T-helper 1 cell treated with Interleukin-12 subunit alpha and Interleukin-12 subunit beta and Interleukin-4 antibody, amounts not matched to agents 30 μg/mL and 1 μg/mL, for 36 hours (primary cell): ENCODE results near the gene TMA16.
"Not testable (repeated sequence)": the region's sequence is repeated elsewhere in the genome, so short reads cannot be mapped to it uniquely, and the experiment has no call there.

ENCODE experiments used
- H3K27ac Mint-ChIP-seq: one replicate; pipeline ENCODE4 v1.8.0; 2021; ENCODE audit warnings: mild to moderate bottlenecking, mixed read lengths
- H3K27me3 Mint-ChIP-seq: one replicate; pipeline ENCODE4 v1.8.0; 2021; ENCODE audit warnings: low read depth, mixed read lengths
- H3K36me3 Mint-ChIP-seq: one replicate; pipeline ENCODE4 v1.8.0; 2021; ENCODE audit warnings: low read depth, mixed read lengths
- H3K4me1 Mint-ChIP-seq: one replicate; pipeline ENCODE4 v1.8.0; 2021; ENCODE audit warnings: low read depth, mixed read lengths
- H3K4me3 Mint-ChIP-seq: one replicate; pipeline ENCODE4 v1.8.0; 2021; ENCODE audit warnings: mild to moderate bottlenecking, moderate library complexity, mixed read lengths
- H3K9me3 Mint-ChIP-seq: one replicate; pipeline ENCODE4 v1.8.0; 2021; ENCODE audit warnings: mixed read lengths

TMA16 gene

DNA sequence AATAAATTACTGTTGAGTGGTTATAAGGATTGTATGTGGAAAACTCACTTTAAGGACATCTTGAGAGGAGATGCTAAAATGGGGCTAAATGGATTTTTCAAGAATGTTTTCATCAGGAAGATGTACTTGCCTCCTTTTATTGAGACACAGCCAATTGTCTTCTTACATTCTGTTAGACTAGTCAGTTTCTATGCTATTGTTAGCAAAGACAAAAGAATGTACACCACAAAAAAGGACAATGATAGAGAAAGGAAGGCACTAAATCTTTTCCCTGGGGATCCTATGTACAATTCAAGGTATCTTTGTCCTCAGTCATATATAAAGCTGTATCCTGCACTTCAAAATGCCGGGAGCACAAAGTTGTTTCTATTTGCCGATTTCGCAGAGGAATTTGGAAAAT, 42.6 kb downstream of the TMA16 start:
- Mint-ChIP-seq H3K4me3 (no peak overlapping the region), H3K36me3 (peaks cover 3% of the 10 kb centered on the region), H3K27me3 (no peaks in the 10 kb centered on the region), H3K9me3 (no peaks in the 10 kb centered on the region), H3K27ac (no peak overlapping the region), H3K4me1 (no peaks in the 10 kb centered on the region)

DNA sequence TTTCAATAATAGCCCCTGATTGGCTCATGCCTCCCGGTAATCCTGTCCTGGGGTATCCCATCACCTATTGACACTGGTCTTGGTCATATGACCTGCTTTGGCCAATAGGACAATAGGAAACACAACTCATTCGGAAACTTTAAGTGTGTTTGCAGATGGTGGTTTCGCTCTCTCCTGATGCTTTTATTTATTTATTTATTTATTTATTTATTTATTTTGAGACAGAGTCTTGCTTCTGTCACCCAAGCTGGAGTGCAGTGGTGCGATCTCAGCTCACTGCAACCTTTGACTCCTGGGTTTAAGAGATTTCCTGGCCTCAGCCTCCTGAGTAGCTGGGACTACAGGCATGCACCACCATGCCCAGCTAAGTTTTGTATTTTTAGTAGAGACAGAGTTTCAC, 44.3 kb downstream of the TMA16 start:
- H3K9me3 Mint-ChIP-seq, H3K27me3 Mint-ChIP-seq, H3K27ac Mint-ChIP-seq: not testable (repeated sequence)

DNA sequence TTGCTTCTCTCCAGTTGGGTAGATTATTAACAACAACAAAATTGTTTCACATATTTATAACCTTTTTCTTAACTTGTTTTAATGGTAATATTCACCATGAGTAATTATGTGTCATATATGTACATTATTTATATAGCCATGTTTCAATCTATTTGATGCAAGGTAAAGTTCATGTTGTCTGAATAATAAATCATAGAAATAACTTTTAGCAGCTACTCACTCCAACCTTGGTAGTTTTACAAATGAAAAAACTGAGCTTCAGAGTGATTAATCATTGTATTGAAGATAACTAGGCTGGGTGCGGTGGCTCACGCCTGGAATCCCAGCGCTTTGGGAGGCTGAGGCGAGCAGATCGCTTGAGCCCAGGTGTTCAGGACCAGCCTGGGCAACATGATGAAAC, 46.0 kb downstream of the TMA16 start:
- Mint-ChIP-seq H3K9me3 (no peaks in the 10 kb centered on the region), H3K36me3 (peaks cover 1% of the 10 kb centered on the region), H3K4me1 (no peaks in the 10 kb centered on the region), H3K27me3 (no peaks in the 10 kb centered on the region), H3K27ac (no peak overlapping the region), H3K4me3 (no peak overlapping the region)

More for the DNA sequence above, 44.3 kb downstream of the TMA16 start:
- not testable (repeated sequence) for H3K4me1 Mint-ChIP-seq, H3K36me3 Mint-ChIP-seq, H3K4me3 Mint-ChIP-seq

DNA sequence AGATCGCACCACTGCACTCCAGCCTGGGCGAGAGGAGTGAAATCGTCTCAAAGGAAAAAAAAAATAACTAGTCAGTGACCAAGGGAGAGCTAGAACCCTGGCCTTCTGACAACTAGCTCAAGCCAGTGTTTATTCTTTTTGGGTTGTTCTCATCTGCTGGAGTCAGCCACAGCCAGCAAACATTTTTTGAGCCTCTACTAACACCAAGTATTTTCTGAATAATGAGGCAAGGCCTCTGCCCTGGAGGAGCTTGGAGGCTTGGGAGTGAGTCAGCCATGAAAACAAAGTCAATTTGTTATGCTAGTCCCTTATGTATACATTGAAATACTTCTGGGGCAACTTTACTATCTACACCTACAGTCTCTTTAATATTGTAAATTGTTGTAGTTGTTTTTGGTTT, 46.5 kb downstream of the TMA16 start:
- H3K4me1 Mint-ChIP-seq: no peaks in the 10 kb centered on the region
- H3K36me3 Mint-ChIP-seq: peaks cover 1% of the 10 kb centered on the region
- no peaks in the 10 kb centered on the region for H3K27me3 Mint-ChIP-seq
- no peak overlapping the region for H3K4me3 Mint-ChIP-seq
- H3K27ac Mint-ChIP-seq: no peak overlapping the region
- H3K9me3 Mint-ChIP-seq: no peaks in the 10 kb centered on the region

DNA sequence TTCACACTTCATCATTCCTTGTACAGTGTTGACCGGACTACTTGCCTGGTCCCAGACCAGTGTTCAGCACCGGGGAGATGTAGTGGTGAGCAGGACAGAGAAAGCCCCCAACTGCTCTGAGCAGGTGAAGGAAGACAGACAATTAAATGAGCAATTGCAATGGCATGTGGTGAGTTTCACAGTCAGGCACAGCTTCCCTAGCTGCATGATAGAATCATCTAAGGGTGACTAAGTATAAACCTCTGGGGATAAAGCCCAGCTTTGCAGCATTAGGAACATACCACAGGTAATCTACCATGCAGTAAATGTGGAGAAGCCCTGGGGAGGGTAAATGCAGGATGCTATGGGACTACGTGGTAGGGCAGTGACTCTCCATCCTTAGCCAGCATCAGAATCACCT, 47.8 kb downstream of the TMA16 start:
- H3K27ac Mint-ChIP-seq: no peak overlapping the region
- H3K36me3 Mint-ChIP-seq: peaks cover 1% of the 10 kb centered on the region
- no peaks in the 10 kb centered on the region for H3K9me3 Mint-ChIP-seq
- no peaks in the 10 kb centered on the region for H3K27me3 Mint-ChIP-seq
- no peak overlapping the region for H3K4me3 Mint-ChIP-seq
- no peaks in the 10 kb centered on the region for H3K4me1 Mint-ChIP-seq

DNA sequence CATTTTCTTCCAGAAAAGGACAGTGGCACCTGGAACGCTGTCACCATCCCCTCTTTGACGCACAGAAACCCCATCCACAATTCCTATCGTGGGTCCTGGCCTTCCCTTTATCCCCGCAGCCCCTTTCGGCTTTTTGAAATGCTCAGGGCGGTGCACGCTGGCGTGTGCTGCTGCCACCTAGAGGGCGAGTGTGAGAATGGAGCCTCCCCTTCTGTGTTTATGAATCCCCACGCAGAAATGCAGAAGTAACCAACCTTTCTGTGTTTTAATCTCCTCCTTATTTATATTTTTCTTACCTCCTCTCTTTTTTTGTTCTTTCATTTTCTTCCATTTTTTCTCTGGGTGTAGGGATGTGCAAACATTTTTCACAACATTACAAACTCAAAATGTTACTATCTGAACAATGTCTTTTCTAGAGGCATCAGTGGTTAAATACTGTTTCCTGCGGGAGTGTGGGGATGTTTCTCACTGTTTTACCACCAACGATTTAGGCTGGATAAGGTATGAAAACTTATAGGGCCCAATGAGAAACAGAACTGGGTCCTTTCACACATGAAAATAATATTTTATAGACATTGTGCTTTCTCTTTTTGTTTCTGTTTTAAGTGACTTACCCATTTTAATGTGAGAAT, 50.0 kb downstream of the TMA16 start:
- no peaks in the 10 kb centered on the region for H3K27me3 Mint-ChIP-seq
- no peak overlapping the region for H3K4me3 Mint-ChIP-seq

DNA sequence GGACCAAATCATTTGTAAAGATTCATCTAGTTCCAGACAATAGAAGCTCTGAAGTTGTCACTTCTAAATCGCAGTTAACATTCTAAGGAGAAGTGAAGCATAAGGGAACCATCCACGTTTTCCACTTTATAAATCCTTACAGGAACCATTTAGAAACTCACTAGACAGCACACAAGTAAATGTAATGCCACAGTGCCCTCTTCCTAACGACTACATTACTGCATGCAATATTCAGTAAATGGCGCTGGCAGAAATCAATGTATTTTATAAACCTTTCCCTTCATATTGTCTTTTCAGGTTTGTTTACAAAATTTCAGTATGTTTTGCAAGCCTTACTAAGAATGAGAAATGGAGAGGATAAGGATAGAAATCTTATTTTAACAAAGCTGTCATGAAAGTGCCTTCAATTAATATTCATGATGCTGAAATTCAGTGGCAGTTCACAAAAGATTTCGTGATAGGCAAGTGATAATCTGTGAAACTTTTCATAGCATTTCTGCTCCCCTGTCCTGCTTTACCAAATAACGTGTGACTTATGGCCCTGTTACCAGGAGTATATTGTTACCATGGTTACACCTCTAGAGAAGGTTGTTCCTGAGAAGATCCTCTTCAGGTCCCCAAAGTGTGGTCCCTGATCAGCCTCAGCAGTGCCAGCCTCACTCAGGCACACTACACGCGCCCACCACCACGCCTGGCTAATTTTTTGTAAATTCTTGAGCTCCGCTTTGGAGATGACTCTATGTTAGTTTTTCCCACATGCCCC, 54.2 kb downstream of the TMA16 start:
- H3K4me3 Mint-ChIP-seq: peak overlapping the region; percentile 17
- no peaks in the 10 kb centered on the region for H3K36me3 Mint-ChIP-seq
- H3K9me3 Mint-ChIP-seq: no peaks in the 10 kb centered on the region
- H3K27ac Mint-ChIP-seq: no peak overlapping the region
- H3K27me3 Mint-ChIP-seq: no peaks in the 10 kb centered on the region
- peaks cover 9% of the 10 kb centered on the region for H3K4me1 Mint-ChIP-seq

More for the DNA sequence above, 50.0 kb downstream of the TMA16 start:
- Mint-ChIP-seq H3K4me1 (peaks cover 9% of the 10 kb centered on the region), H3K36me3 (no peaks in the 10 kb centered on the region), H3K27ac (no peak overlapping the region), H3K9me3 (no peaks in the 10 kb centered on the region)

DNA sequence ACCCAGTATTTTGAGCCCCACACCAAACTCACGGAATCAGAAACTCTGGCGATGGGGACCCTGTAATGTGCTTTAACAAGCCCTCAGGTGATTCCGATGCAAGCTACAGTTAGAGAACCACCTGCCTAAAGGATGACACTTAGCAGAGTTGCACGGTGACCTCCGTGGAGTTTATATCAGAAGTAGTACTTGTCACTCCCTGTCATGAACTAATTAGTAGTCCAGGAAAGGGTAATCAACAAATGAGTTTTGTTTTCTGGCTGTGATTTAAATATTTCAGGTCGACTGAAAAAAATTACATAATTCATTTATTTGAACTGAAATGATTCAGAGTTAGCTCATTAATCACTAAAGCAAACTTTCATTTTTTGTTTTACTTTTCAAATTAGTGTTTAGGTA, 56.4 kb downstream of the TMA16 start:
- Mint-ChIP-seq H3K27me3 (no peaks in the 10 kb centered on the region), H3K36me3 (no peaks in the 10 kb centered on the region), H3K4me1 (peaks cover 11% of the 10 kb centered on the region), H3K9me3 (no peaks in the 10 kb centered on the region), H3K4me3 (no peak overlapping the region), H3K27ac (no peak overlapping the region)

DNA sequence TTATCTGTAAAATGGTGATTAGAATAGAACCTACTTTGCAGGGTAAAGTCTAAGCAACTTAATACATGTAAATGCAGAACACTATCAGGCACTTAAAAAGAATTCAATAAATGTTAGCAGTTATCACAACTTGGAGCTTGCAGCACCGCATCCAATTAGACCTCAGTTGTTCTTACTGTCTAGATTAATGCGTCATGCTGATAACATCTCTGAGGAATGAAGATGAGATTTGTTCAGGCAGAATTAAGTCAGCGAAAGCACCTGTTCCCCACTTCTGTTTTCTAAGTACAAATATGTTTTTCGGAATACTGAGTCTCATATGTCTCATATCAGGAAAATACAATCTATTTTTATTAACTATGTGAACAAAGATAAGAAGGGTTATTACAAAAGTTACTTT, 58.7 kb downstream of the TMA16 start:
- Mint-ChIP-seq H3K27ac (no peak overlapping the region), H3K9me3 (no peaks in the 10 kb centered on the region), H3K36me3 (no peaks in the 10 kb centered on the region), H3K27me3 (no peaks in the 10 kb centered on the region), H3K4me3 (no peak overlapping the region), H3K4me1 (peaks cover 13% of the 10 kb centered on the region)

DNA sequence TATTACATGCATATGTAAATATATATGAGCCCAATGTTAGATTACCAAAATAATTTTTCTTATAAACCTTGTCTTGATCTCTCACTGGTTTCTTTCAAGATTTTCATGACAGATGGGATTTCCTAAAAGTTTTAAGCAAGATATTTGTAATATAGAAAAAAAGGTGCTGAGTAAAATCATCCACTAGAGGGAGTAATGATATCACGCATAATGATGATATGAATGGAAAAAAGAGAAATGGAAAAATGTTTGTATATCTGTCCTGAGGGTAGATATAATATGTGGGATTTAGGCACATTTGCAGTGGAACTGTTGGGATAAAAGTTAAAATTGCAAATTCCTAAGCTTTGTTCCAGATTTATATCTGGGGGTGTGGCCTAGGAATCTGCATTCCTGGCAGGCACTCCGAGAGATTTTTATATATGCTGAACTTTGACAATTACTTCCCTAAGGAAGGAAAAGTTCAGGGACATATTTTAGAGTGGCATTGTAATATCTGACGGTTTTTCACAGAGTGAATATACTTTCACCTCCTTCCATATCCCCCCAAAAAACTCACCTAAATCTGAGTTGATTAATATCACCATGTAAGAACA, 60.5 kb downstream of the TMA16 start:
- Mint-ChIP-seq H3K4me3 (no peak overlapping the region), H3K36me3 (no peaks in the 10 kb centered on the region), H3K27ac (no peak overlapping the region), H3K9me3 (no peaks in the 10 kb centered on the region), H3K4me1 (peaks cover 15% of the 10 kb centered on the region), H3K27me3 (no peaks in the 10 kb centered on the region)

DNA sequence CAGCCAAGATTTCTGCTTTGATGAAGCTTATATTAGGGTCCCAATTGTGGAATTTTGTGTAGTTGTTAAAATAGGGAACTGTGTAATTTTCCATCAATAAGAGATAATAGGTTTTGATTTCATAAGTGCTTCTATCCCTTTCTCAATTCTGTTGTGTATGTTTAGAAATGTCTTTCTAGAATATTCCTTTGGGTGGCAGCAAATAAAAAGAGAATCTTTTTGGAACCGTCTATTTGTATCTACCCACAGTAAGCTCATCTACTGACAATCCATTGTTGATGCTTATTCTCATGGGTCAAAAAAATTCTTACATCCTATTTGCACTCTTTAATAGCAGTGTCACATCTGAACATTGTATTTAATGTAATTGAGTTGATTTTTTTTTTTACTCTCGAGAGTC, 61.7 kb downstream of the TMA16 start:
- Mint-ChIP-seq H3K36me3 (no peaks in the 10 kb centered on the region), H3K27ac (no peak overlapping the region), H3K27me3 (no peaks in the 10 kb centered on the region), H3K9me3 (no peaks in the 10 kb centered on the region), H3K4me3 (no peak overlapping the region), H3K4me1 (peaks cover 15% of the 10 kb centered on the region)

DNA sequence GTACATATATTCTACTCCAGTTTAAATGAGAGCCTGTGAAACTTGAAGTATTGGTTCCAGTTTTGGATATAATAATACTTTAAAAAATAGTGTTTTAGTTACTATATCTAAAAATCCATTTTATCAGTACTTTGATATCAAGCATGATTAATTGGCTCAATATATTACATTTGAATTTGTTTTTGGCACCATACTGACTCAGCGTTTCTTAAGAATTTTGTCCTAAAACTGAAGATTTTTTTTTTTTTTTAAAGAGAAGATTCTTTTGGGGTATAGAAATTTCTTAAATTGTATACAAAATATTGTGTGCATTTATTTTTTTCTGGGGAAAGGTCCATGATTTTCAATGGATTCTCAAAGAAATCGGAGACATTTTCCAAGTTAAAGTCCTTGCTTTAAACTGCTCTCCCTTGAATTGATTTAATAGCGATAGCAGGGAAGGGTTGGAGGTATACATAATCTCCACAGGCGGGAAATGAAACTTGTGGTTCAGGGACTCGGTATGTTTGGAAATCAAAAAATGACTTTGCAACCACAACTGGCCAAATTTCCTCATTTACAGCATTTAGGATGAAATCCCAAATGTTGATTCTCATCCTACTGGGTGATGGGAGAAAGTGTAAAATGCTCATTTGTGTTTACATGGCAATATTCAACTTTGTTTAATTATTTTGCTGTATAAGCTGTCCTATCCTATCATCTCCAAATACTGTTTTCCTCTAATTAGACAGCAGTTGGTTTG, 62.3 kb downstream of the TMA16 start:
- no peaks in the 10 kb centered on the region for H3K9me3 Mint-ChIP-seq
- no peak overlapping the region for H3K4me3 Mint-ChIP-seq
- no peak overlapping the region for H3K27ac Mint-ChIP-seq
- no peaks in the 10 kb centered on the region for H3K27me3 Mint-ChIP-seq
- no peaks in the 10 kb centered on the region for H3K36me3 Mint-ChIP-seq
- H3K4me1 Mint-ChIP-seq: peaks cover 15% of the 10 kb centered on the region

DNA sequence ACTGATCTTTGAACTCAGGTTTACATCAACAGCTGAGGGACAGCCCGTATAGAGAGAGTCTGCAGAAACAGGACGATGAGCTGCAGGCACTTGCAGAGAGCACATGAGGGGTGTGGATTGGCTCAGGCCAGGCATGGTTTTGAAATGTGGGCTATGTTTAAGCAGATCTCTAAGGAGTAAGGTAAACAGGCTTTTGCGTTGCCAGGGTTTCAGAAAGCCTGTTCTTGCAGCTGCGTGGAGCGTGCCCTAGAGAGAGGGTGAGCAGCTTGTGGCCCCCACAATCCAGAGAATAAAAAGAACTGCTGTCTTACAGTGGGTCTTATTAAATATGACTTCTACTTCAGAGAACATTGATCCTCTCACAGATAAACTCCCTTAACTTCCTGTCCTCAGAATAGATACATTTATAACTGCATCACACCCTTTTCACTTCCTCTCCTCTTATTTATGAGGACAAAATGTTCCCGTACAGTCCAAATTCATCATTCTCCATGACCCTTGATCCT, 64.1 kb downstream of the TMA16 start:
- H3K9me3 Mint-ChIP-seq: no peaks in the 10 kb centered on the region
- no peak overlapping the region for H3K27ac Mint-ChIP-seq
- H3K36me3 Mint-ChIP-seq: no peaks in the 10 kb centered on the region
- no peak overlapping the region for H3K4me3 Mint-ChIP-seq
- peaks cover 15% of the 10 kb centered on the region for H3K4me1 Mint-ChIP-seq
- peaks cover 5% of the 10 kb centered on the region for H3K27me3 Mint-ChIP-seq

DNA sequence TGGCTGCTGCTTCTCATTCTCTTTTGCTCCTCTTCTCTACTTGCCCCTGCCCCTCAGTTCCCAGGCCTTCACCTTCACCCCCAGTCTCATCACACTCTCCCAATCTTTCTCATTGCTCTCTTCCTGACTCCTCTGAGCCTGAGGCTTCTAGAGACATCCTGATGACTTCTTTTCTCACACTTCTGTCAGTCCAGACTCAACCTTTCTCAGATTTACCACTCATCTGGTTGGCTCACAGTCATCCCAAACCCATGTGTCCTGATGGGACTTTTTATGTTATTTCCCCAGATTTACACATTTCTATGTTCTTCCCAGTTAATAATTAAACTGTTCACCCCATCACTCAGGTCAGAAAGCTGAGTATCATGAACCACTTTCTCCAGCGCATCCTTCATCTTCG, 68.0 kb downstream of the TMA16 start:
- Mint-ChIP-seq H3K36me3 (no peaks in the 10 kb centered on the region), H3K4me3 (no peak overlapping the region), H3K9me3 (no peaks in the 10 kb centered on the region), H3K27ac (no peak overlapping the region), H3K27me3 (peaks cover 5% of the 10 kb centered on the region), H3K4me1 (peaks cover 12% of the 10 kb centered on the region)
